ENCODE data around the gene CITED4. TPM values are rescaled to one million over a fixed set of nuclear protein-coding genes. Genes with fewer than 3 reads are reported as not detected.

CITED4 gene
- polyA plus RNA-seq, 1 donor (not counting 4 experiments of a cell fraction or from before 2014, with no cell fraction given): 11.2 TPM

DNA sequence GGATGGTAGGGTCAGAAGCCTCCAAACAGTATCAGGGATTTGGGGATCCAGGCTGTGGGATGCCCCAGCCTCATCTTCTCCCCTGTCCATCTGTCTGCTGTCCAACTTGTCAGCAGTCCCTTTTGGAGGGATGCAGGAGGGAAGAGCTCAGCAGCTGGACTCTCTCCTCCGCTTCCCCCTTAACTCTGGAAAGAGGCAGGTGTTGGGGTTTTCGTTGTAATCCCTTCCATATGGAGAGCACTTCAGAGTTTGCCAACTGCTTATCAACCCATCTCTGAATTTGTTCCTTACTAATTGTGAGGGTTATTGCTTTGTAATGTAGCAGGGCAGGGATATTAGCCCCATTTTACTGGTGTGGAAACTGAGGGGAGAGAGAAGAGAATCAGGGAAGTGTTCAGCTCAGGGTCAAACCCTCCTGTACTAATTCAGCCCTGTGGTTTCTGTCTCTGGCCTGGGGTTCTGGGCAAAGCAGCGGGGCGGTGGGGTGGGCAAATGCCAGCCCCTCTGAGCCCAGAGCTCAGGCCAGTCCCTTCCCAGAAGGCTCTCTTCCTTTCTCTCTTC lies 3.2 kb downstream of the CITED4 start:
- no peak overlapping the region for H3K27ac ChIP-seq (ENCODE audit: control insufficient read depth, insufficient read depth, low read length)
- dilution Hi-C loops (cut with MboI; ENCODE audit: extremely low pct_ligation_motif_present, low sequenced_read_pairs): no loop called here
- H3K4me3 ChIP-seq (ENCODE audit: control insufficient read depth in 2 of 3, extremely low read depth in 1 of 3, insufficient read depth in 2 of 3, low read depth in 1 of 3, low read length in 3 of 3): no peak overlapping the region
- H4K20me1 ChIP-seq (ENCODE audit: control insufficient read depth, extremely low read depth, insufficient read depth, low read length): peaks cover 7% of the 10 kb centered on the region
- H3K9me1 ChIP-seq (ENCODE audit: control insufficient read depth, extremely low read depth, insufficient read depth, low read length): no peaks in the 10 kb centered on the region
- FAIRE-seq (no peak), DNase-seq (ENCODE audit: low read depth, low spot score) (no peak)
- peaks cover 0 to 4% of the 10 kb centered on the region in 2 experiments for H3K36me3 ChIP-seq (ENCODE audit: control insufficient read depth in 2 of 2, extremely low read depth in 1 of 2, insufficient read depth in 2 of 2, low read length in 2 of 2)
- peak overlapping the region; percentile 42 for H3K4me2 ChIP-seq (ENCODE audit: control insufficient read depth, extremely low read depth, insufficient read depth, low read depth, low read length)
- no peaks in the 10 kb centered on the region for H3K9me3 ChIP-seq (ENCODE audit: control insufficient read depth, low read depth, low read length)
- peaks cover 20% of the 10 kb centered on the region for H3K79me2 ChIP-seq (ENCODE audit: control insufficient read depth, insufficient read depth, low read length)
- no peaks in the 10 kb centered on the region for H3K27me3 ChIP-seq (ENCODE audit: control insufficient read depth, extremely low read depth, insufficient read depth, low read length)
- peaks cover 39% of the 10 kb centered on the region for H3K4me1 ChIP-seq (ENCODE audit: control insufficient read depth, extremely low read depth, insufficient read depth, low read length)
- no peak for TF ChIP-seq EZH2 (IDR thresholded peaks at IDR 0.05; ENCODE audit: low read length)
- no peak for TF ChIP-seq CTCF (optimal IDR thresholded peaks at IDR 0.05 in 1 of 3, IDR thresholded peaks at IDR 0.05 in 1 of 3, conservative IDR thresholded peaks at IDR 0.05 in 1 of 3; ENCODE audit: extremely low read depth in 1 of 3, insufficient read depth in 2 of 3, low read length in 3 of 3)
- no peak overlapping the region for H3K9ac ChIP-seq (ENCODE audit: control insufficient read depth, extremely low read depth, insufficient read depth, low read length)
- H2AFZ ChIP-seq (ENCODE audit: control insufficient read depth, low read length): no peak overlapping the region

GRCh38 chr1:40857737-40858136 lies 4.4 kb downstream of the CITED4 start:
- no peak for TF ChIP-seq CTCF (optimal IDR thresholded peaks at IDR 0.05 in 1 of 3, IDR thresholded peaks at IDR 0.05 in 1 of 3, conservative IDR thresholded peaks at IDR 0.05 in 1 of 3; ENCODE audit: extremely low read depth in 1 of 3, insufficient read depth in 2 of 3, low read length in 3 of 3)
- TF ChIP-seq EZH2 (IDR thresholded peaks at IDR 0.05; ENCODE audit: low read length): no peak
- Histone ChIP-seq H3K27me3 (ENCODE audit: control insufficient read depth, extremely low read depth, insufficient read depth, low read length) (no peaks in the 10 kb centered on the region), H2AFZ (ENCODE audit: control insufficient read depth, low read length) (no peak overlapping the region), H4K20me1 (ENCODE audit: control insufficient read depth, extremely low read depth, insufficient read depth, low read length) (peaks cover 7% of the 10 kb centered on the region), H3K4me1 (ENCODE audit: control insufficient read depth, extremely low read depth, insufficient read depth, low read length) (peaks cover 39% of the 10 kb centered on the region), H3K4me2 (ENCODE audit: control insufficient read depth, extremely low read depth, insufficient read depth, low read depth, low read length) (no peak overlapping the region), H3K79me2 (ENCODE audit: control insufficient read depth, insufficient read depth, low read length) (peaks cover 20% of the 10 kb centered on the region), H3K9ac (ENCODE audit: control insufficient read depth, extremely low read depth, insufficient read depth, low read length) (no peak overlapping the region), H3K9me1 (ENCODE audit: control insufficient read depth, extremely low read depth, insufficient read depth, low read length) (no peaks in the 10 kb centered on the region), H3K4me3 (ENCODE audit: control insufficient read depth in 2 of 3, extremely low read depth in 1 of 3, insufficient read depth in 2 of 3, low read depth in 1 of 3, low read length in 3 of 3) (no peak overlapping the region), H3K27ac (ENCODE audit: control insufficient read depth, insufficient read depth, low read length) (no peak overlapping the region), H3K9me3 (ENCODE audit: control insufficient read depth, low read depth, low read length) (no peaks in the 10 kb centered on the region), H3K36me3 (ENCODE audit: control insufficient read depth in 2 of 2, extremely low read depth in 1 of 2, insufficient read depth in 2 of 2, low read length in 2 of 2) (peaks cover 0 to 4% of the 10 kb centered on the region in 2 experiments)
- dilution Hi-C loops (cut with MboI; ENCODE audit: extremely low pct_ligation_motif_present, low sequenced_read_pairs): no loop called here
- DNase-seq (ENCODE audit: low read depth, low spot score) (no peak), FAIRE-seq (no peak)

Measured in keratinocyte (primary cell).